ENCODE results near the gene LHX1. TPM values are rescaled to one million over a fixed set of nuclear protein-coding genes. Genes with fewer than 3 reads are reported as not detected.

LHX1 gene
- total and polyA plus RNA-seq, 7 experiments from 2014 or later, result 0.15 TPM; not detected in 6

DNA sequence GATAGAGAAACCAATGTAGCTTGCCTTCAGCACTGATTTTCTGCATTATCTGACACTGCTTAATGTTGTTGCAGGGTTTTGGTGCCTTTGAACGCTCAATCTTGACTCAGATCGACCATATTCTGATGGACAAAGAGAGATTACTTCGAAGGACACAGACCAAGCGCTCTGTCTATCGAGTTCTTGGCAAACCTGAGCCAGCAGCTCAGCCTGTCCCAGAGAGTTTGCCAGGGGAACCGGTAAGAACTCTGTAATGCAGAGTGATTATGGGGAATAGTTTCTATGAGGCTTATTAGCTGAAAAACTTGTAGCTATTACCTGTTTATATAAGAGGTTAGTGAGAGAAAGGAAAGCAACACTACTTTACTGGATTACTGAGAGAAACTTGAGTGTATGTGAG lies 51.9 kb downstream of the LHX1 start:
- Histone ChIP-seq H3K4me1 (ENCODE audit: control insufficient read depth in 2 of 2, insufficient read depth in 2 of 2, low read length in 2 of 2) (no peaks in the 10 kb centered on the region), H3K4me3 (ENCODE audit: low read length) (no peak overlapping the region), H3K36me3 (ENCODE audit: control insufficient read depth in 2 of 3, insufficient read depth in 3 of 3, low read length in 3 of 3) (peaks cover 2 to 73% (median 59%) of the 10 kb centered on the region in 3 experiments), H3K27ac (ENCODE audit: low read depth, low read length) (no peak overlapping the region), H3K9me3 (ENCODE audit: control insufficient read depth in 2 of 3, low read length in 3 of 3) (no peaks in the 10 kb centered on the region), H3K27me3 (ENCODE audit: control insufficient read depth in 2 of 2, insufficient read depth in 2 of 2, low read length in 2 of 2) (no peaks in the 10 kb centered on the region)
- Mint-ChIP-seq H3K27ac (peak overlapping the region in 1 of 9 donors; percentile 9), H3K4me3 (no peak overlapping the region), H3K36me3 (peaks cover 20 to 57% (median 46%) of the 10 kb centered on the region in 5 donors), H3K4me1 (peaks cover 0 to 10% (median 4%) of the 10 kb centered on the region in 7 donors), H3K9me3 (no peaks in the 10 kb centered on the region), H3K27me3 (no peaks in the 10 kb centered on the region)
- intact Hi-C loops (cut with micrococcal nuclease), result no loop called here
- ChIA-PET POLR2A (interaction anchor here (0.6 kb wide), 1 partner anchor 13 kb away, joined by 3 read pairs; no protein-coding TSS in a partner anchor), CTCF (no interaction called here)
- ATAC-seq (no peak), DNase-seq (no peak)

DNA sequence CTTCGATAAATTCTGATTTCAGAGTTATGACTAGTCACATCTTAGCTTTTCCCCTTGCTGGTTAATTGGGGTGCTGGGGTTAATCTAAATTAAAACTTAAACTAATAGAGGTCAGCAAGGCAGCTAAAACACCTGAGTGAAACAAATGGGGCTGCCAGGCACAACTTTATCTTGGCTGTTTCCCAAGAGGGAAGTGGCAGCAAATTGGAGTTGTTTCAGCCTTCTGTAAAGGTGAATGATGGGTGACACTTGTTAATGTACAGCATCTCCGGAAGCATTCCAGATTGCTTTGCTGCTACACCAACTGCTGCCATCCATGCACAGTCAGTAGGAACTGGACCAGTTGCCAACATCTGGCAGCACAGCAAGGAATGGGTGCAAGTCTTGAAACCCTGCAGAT lies 55.4 kb downstream of the LHX1 start:
- intact Hi-C loops (cut with micrococcal nuclease), result no loop called here
- peaks cover 0 to 7% (median 3%) of the 10 kb centered on the region in 7 donors for H3K4me1 Mint-ChIP-seq
- DNase-seq (no peak), ATAC-seq (no peak)
- ChIA-PET CTCF (no interaction called here), POLR2A (no interaction called here)
- H3K4me3 Mint-ChIP-seq, result no peak overlapping the region
- H3K4me1 ChIP-seq (ENCODE audit: control insufficient read depth in 2 of 2, insufficient read depth in 2 of 2, low read length in 2 of 2), result no peaks in the 10 kb centered on the region
- no peak overlapping the region for H3K27ac ChIP-seq (ENCODE audit: low read depth, low read length)
- no peaks in the 10 kb centered on the region for H3K9me3 ChIP-seq (ENCODE audit: control insufficient read depth in 2 of 3, low read length in 3 of 3)
- no peaks in the 10 kb centered on the region for H3K27me3 ChIP-seq (ENCODE audit: control insufficient read depth in 2 of 2, insufficient read depth in 2 of 2, low read length in 2 of 2)
- H3K36me3 Mint-ChIP-seq, result peaks cover 39 to 74% (median 62%) of the 10 kb centered on the region in 5 donors
- H3K4me3 ChIP-seq (ENCODE audit: low read length), result no peak overlapping the region
- H3K9me3 Mint-ChIP-seq, result peaks cover 0 to 4% (median 0%) of the 10 kb centered on the region in 11 donors
- H3K27me3 Mint-ChIP-seq, result no peaks in the 10 kb centered on the region
- H3K36me3 ChIP-seq (ENCODE audit: control insufficient read depth in 2 of 3, insufficient read depth in 3 of 3, low read length in 3 of 3), result peaks cover 8 to 82% (median 64%) of the 10 kb centered on the region in 3 experiments
- H3K27ac Mint-ChIP-seq, result no peak overlapping the region

DNA sequence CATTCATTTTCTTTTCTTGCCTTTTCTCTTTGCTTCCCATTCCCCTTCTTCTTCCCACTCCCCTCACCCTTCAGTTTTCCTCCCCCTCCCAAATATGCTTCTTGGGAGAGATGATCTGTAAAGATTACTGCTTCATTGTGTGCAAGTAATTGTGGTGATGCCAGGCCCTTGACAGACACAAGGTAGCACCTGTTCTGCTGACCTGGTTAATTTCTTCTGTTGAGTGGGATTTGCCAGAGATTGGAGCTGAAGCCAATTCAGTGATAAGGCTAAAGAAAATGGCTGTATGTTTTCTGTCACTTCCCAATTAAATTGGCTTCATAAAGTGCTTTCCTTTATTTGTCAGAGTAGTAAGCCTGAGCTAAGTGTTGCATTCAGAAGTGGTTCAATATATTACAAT lies 56.0 kb downstream of the LHX1 start:
- H3K9me3 Mint-ChIP-seq, result peaks cover 0 to 4% (median 0%) of the 10 kb centered on the region in 11 donors
- H3K27me3 Mint-ChIP-seq, result no peaks in the 10 kb centered on the region
- H3K36me3 Mint-ChIP-seq, result peaks cover 41 to 78% (median 65%) of the 10 kb centered on the region in 5 donors
- Histone ChIP-seq H3K27me3 (ENCODE audit: control insufficient read depth in 2 of 2, insufficient read depth in 2 of 2, low read length in 2 of 2) (no peaks in the 10 kb centered on the region), H3K9me3 (ENCODE audit: control insufficient read depth in 2 of 3, low read length in 3 of 3) (no peaks in the 10 kb centered on the region), H3K27ac (ENCODE audit: low read depth, low read length) (no peak overlapping the region), H3K36me3 (ENCODE audit: control insufficient read depth in 2 of 3, insufficient read depth in 3 of 3, low read length in 3 of 3) (peaks cover 13 to 84% (median 64%) of the 10 kb centered on the region in 3 experiments), H3K4me3 (ENCODE audit: low read length) (no peak overlapping the region), H3K4me1 (ENCODE audit: control insufficient read depth in 2 of 2, insufficient read depth in 2 of 2, low read length in 2 of 2) (no peaks in the 10 kb centered on the region)
- H3K4me3 Mint-ChIP-seq, result no peak overlapping the region
- CTCF ChIA-PET, result no interaction called here
- peaks cover 0 to 8% (median 3%) of the 10 kb centered on the region in 7 donors for H3K4me1 Mint-ChIP-seq
- intact Hi-C loops (cut with micrococcal nuclease), result no loop called here
- DNase-seq, result no peak
- POLR2A ChIA-PET, result no interaction called here
- no peak overlapping the region for H3K27ac Mint-ChIP-seq
- no peak for ATAC-seq

Other genes with a start within 250 kb of the LHX1 start
- gene AATF, start 11.5 kb downstream of the LHX1 start, total RNA-seq, result 10 to 100 TPM; 39.7 to 70.8 (median 58.7) TPM
- 10 to 100 TPM; 70.1 to 97.1 TPM for gene AATF, start 11.5 kb downstream of the LHX1 start, polyA plus RNA-seq